Breast epithelium (tissue), 4 donors: ENCODE measurements around the gene TMCC2. TPM values are rescaled to one million over a fixed set of nuclear protein-coding genes. Genes with fewer than 3 reads are reported as not detected.

Experiments
- DNase-seq, 2 donors: peaks; one replicate each; pipeline ENCODE4 v3.0.0-alpha.2; 2019; ENCODE audit warnings: low spot score in 2 of 2
- H3K27ac ChIP-seq, 2 donors: fragments of 200-600 bp; sonication (generic) in 1 of 2; one replicate each; pipeline ENCODE4 v1.5.1; 2016 to 2019; ENCODE audit warnings: mild to moderate bottlenecking in 1 of 2
- H3K27me3 ChIP-seq, 2 donors: fragments of 200-600 bp; sonication (generic) in 1 of 2; one replicate each; pipeline versions ENCODE4 v1.5.1 to v1.6.0; 2017 to 2019; ENCODE audit warnings: control low read depth in 1 of 2, mild to moderate bottlenecking in 1 of 2
- H3K36me3 ChIP-seq: fragments of 200-600 bp; one replicate; pipeline ENCODE4 v1.5.1; 2019
- H3K4me1 ChIP-seq, 2 donors: fragments of 200-600 bp; sonication (generic); one replicate each; pipeline ENCODE4 v1.5.1; 2016 to 2019; ENCODE audit warnings: control low read depth in 1 of 2
- H3K4me3 ChIP-seq, 3 donors: fragments of 200-600 bp; sonication (generic); 1 replicate in 2 of 3; 2 replicates in 1 of 3; pipeline ENCODE4 v1.5.1; 2016 to 2019; ENCODE audit warnings: mild to moderate bottlenecking in 3 of 3, moderate library complexity in 2 of 3
- H3K9me3 ChIP-seq, 2 donors: fragments of 200-600 bp; sonication (generic) in 1 of 2; one replicate each; pipeline ENCODE4 v1.5.1; 2016 to 2019; ENCODE audit warnings: control low read depth in 1 of 2
- POLR2A ChIP-seq: fragments of 450-650 bp; IDR thresholded peaks from one replicate; pipeline ENCODE4 v1.6.1; 2016; ENCODE audit warnings: antibody characterized with exemption, mild to moderate bottlenecking, moderate library complexity
- POLR2AphosphoS5 ChIP-seq, 3 donors: sonication (generic); formaldehyde crosslinking; IDR thresholded peaks; one replicate each; pipeline ENCODE4 v1.6.1; 2017; ENCODE audit warnings: antibody characterized with exemption in 3 of 3
- intact Hi-C: fragments of 100-400 bp; cut with DNase I; formaldehyde crosslinking; loops from one replicate; pipeline ENCODE4 v1.15.1; 2023; ENCODE audit warnings: low total_unique reads
- total RNA-seq, 3 donors: library from RNA; depleted of rRNA; stranded (reverse); fragments of >200 nt; gene quantifications; one replicate each; pipeline ENCODE4 v1.1.0, GENCODE V29; 2016
- TF ChIP-seq, protein P1 (sequence below), 3 donors: fragments of 450-650 bp; IDR thresholded peaks; one replicate each; pipeline ENCODE4 v1.5.1; 2016 to 2017; ENCODE audit warnings: antibody characterized with exemption in 3 of 3, mild to moderate bottlenecking in 3 of 3, moderate library complexity in 3 of 3

TMCC2 gene
- total RNA-seq, 3 donors from 2014 or later = 1.1 to 2.2 (median 2.0) TPM

DNA sequence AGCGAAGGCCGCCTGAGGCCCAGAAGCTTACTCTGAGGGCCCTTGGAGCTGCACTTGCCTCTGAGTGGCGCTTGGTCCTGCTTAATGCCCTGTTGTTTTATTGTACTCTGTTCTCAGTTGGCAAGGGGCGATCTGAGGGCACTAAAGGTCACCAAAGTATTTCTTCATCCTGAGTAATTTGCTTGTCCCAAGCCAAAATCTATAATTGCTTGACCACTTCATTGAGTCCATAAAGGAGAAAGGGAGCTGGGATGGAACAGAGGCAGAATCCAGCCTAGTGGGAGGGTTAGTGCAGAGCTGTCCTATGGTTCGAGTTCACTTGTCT lies 94.2 kb downstream of the TMCC2 start:
- Histone ChIP-seq H3K4me1 (peaks cover 0 to 18% of the 10 kb centered on the region in 2 donors), H3K36me3 (no peaks in the 10 kb centered on the region), H3K27ac (peak overlapping the region; percentile 69 to 73), H3K9me3 (no peaks in the 10 kb centered on the region), H3K4me3 (peak overlapping the region; percentile 68 to 80 (median 72)), H3K27me3 (peaks cover 0 to 3% of the 10 kb centered on the region in 2 donors)
- intact Hi-C loops = loop anchor here (5.0 kb wide), 1 partner anchor 50 kb away; no protein-coding TSS in a partner anchor
- TF ChIP-seq POLR2AphosphoS5 (IDR thresholded peaks at IDR 0.05) (no peak), POLR2A (no peak)
- TF ChIP-seq, protein P1, sequence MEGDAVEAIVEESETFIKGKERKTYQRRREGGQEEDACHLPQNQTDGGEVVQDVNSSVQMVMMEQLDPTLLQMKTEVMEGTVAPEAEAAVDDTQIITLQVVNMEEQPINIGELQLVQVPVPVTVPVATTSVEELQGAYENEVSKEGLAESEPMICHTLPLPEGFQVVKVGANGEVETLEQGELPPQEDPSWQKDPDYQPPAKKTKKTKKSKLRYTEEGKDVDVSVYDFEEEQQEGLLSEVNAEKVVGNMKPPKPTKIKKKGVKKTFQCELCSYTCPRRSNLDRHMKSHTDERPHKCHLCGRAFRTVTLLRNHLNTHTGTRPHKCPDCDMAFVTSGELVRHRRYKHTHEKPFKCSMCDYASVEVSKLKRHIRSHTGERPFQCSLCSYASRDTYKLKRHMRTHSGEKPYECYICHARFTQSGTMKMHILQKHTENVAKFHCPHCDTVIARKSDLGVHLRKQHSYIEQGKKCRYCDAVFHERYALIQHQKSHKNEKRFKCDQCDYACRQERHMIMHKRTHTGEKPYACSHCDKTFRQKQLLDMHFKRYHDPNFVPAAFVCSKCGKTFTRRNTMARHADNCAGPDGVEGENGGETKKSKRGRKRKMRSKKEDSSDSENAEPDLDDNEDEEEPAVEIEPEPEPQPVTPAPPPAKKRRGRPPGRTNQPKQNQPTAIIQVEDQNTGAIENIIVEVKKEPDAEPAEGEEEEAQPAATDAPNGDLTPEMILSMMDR (IDR thresholded peaks at IDR 0.05) = no peak
- DNase-seq = no peak

Other genes starting within 250 kb of the TMCC2 start
- not detected for gene CNTN2, start 184.7 kb upstream of the TMCC2 start, total RNA-seq
- gene TMEM81, start 143.5 kb upstream of the TMCC2 start, total RNA-seq = 1 to 10 TPM; 2.5 to 3.2 (median 2.6) TPM
- gene RBBP5, start 106.0 kb upstream of the TMCC2 start, total RNA-seq = 10 to 100 TPM; 15.7 to 25.5 (median 15.8) TPM
- 10 to 100 TPM; 10.2 to 19.3 (median 12.5) TPM for gene DSTYK, start 16.2 kb upstream of the TMCC2 start, total RNA-seq
- gene NUAK2, start 93.8 kb downstream of the TMCC2 start, total RNA-seq = 1 to 10 TPM in 2 of 3 donors, under 1 TPM in 1; 0.98 to 2.2 (median 1.1) TPM
- not detected for gene KLHDC8A, start 129.0 kb downstream of the TMCC2 start, total RNA-seq
- 1 to 10 TPM in 1 of 3 donors, not detected in 2; 6.1 TPM for gene LEMD1, start 194.1 kb downstream of the TMCC2 start, total RNA-seq
- gene BLACAT1, start 228.1 kb downstream of the TMCC2 start, total RNA-seq = 1 to 10 TPM in 1 of 3 donors, under 1 TPM in 1, not detected in 1; 0.66 to 1.5 TPM